Endothelial cell of umbilical vein (primary cell): Measurements from ENCODE around the gene RNF145. TPM values are rescaled to one million over a fixed set of nuclear protein-coding genes. Genes with fewer than 3 reads are reported as not detected.

ENCODE experiments used
- BruUV-seq: library from RNA; stranded (reverse); fragments of 400-500 nt; replicated peaks from 2 replicates; lab custom pipeline; 2021; lab: Mats Ljungman, UMichigan
- CTCF ChIA-PET: fragments of 300-600, 350-600 bp; sonication (Branson Sonifier 250); formaldehyde crosslinking; loops from one replicate; lab custom pipeline; 2021; ENCODE audit warnings: antibody characterized with exemption, inconsistent platforms; lab: Charles Lee
- POLR2A ChIA-PET: fragments of 300-600, 350-600 bp; sonication (Branson Sonifier 250); formaldehyde crosslinking; loops from one replicate; lab custom pipeline; 2021; ENCODE audit warnings: antibody characterized with exemption, inconsistent platforms; lab: Charles Lee
- DNase-seq: peaks from one replicate; pipeline ENCODE4 v3.0.0-alpha.2; 2011; ENCODE audit warnings: low read depth, low spot score
- FAIRE-seq: peaks from 2 replicates; lab custom pipeline; 2011; peaks lifted over from hg19 to GRCh38; lab: Jason Lieb, UNC
- H2AFZ ChIP-seq: 2 replicates; pipeline ENCODE4 v1.6.0; 2012; ENCODE audit warnings: low read depth, low read length, control low read depth, inconsistent platforms
- H3K27ac ChIP-seq: 2 replicates; pipeline ENCODE4 v1.5.1; 2011; ENCODE audit warnings: low read depth, mild to moderate bottlenecking, control low read depth, low read length, moderate library complexity; ENCODE audit not compliant: insufficient read depth
- H3K27me3 ChIP-seq, 2 experiments: 2 replicates each; pipeline versions ENCODE4 v1.6.0 to v1.6.1; 2011; ENCODE audit warnings: low read length in 2 of 2, mixed read lengths in 1 of 2; ENCODE audit not compliant: control insufficient read depth in 2 of 2, insufficient read depth in 2 of 2
- H3K36me3 ChIP-seq, 2 experiments: 2 replicates in 1 of 2; 3 replicates in 1 of 2; pipeline ENCODE4 v1.5.1; 2011; ENCODE audit warnings: low read length in 2 of 2, mild to moderate bottlenecking in 1 of 2, moderate library complexity in 1 of 2; ENCODE audit not compliant: control insufficient read depth in 2 of 2, insufficient read depth in 2 of 2; ENCODE audit errors: extremely low read depth in 1 of 2
- H3K4me1 ChIP-seq: 3 replicates; pipeline ENCODE4 v1.5.1; 2011; ENCODE audit warnings: mild to moderate bottlenecking, low read length; ENCODE audit not compliant: control insufficient read depth, insufficient read depth; ENCODE audit errors: extremely low read depth
- H3K4me2 ChIP-seq: 2 replicates; pipeline ENCODE4 v1.6.1; 2011; ENCODE audit warnings: low read length, control low read depth, mixed read lengths; ENCODE audit not compliant: insufficient read depth
- H3K4me3 ChIP-seq, 3 experiments: fragments of 200-600 bp in 1 of 3; sonication (generic), shearing (Covaris generic) in 1 of 3; replicated peaks in 1 of 3; 2 replicates each; pipeline ENCODE4 v1.5.1; 2011 to 2016; ENCODE audit warnings: control low read depth in 3 of 3, low read length in 3 of 3, mild to moderate bottlenecking in 2 of 3, inconsistent platforms in 1 of 3, low read depth in 1 of 3, moderate library complexity in 1 of 3; ENCODE audit not compliant: insufficient read depth in 1 of 3
- H3K79me2 ChIP-seq: 2 replicates; pipeline ENCODE4 v1.6.0; 2012; ENCODE audit warnings: low read length, inconsistent platforms; ENCODE audit not compliant: control insufficient read depth, insufficient read depth
- H3K9ac ChIP-seq: replicated peaks from 2 replicates; pipeline ENCODE3; 2011; ENCODE audit warnings: low read length, control low read depth; ENCODE audit not compliant: insufficient read depth; ENCODE audit errors: extremely low read depth
- H3K9me1 ChIP-seq: replicated peaks from 3 replicates; pipeline ENCODE4 v1.6.0; 2011; ENCODE audit warnings: mild to moderate bottlenecking, low read length; ENCODE audit not compliant: control insufficient read depth, insufficient read depth; ENCODE audit errors: extremely low read depth
- H3K9me3 ChIP-seq: replicated peaks from 2 replicates; pipeline ENCODE4 v1.5.1; 2012; ENCODE audit warnings: low read length, inconsistent platforms; ENCODE audit not compliant: control insufficient read depth, insufficient read depth
- H4K20me1 ChIP-seq: replicated peaks from 2 replicates; pipeline ENCODE3; 2011; ENCODE audit warnings: mild to moderate bottlenecking, low read length; ENCODE audit not compliant: control insufficient read depth, insufficient read depth; ENCODE audit errors: extremely low read depth
- EZH2 ChIP-seq: IDR thresholded peaks from 2 replicates; pipeline ENCODE4 v1.6.1; 2012; ENCODE audit warnings: borderline replicate concordance, low read depth, mild to moderate bottlenecking, moderate library complexity, low read length, inconsistent platforms; ENCODE audit not compliant: severe bottlenecking
- FOS ChIP-seq: IDR thresholded peaks from 2 replicates; pipeline ENCODE4 v1.6.1; 2011; ENCODE audit warnings: mild to moderate bottlenecking, low read length, moderate library complexity, borderline replicate concordance; ENCODE audit not compliant: insufficient read depth
- GATA2 ChIP-seq: IDR thresholded peaks from 2 replicates; pipeline ENCODE4 v1.7.0; 2011; ENCODE audit warnings: low read depth, mild to moderate bottlenecking, moderate library complexity, mixed read lengths, low read length; ENCODE audit not compliant: insufficient read length, insufficient read depth
- JUN ChIP-seq: IDR thresholded peaks from 2 replicates; pipeline ENCODE4 v1.6.1; 2011; ENCODE audit warnings: borderline replicate concordance, low read depth; ENCODE audit not compliant: insufficient read length, insufficient read depth
- MYC ChIP-seq: IDR thresholded peaks from one replicate; pipeline ENCODE4 v1.6.1; 2011; ENCODE audit warnings: mild to moderate bottlenecking, low read depth, low read length
- POLR2A ChIP-seq: IDR thresholded peaks from 2 replicates; pipeline ENCODE4 v1.6.1; 2012; ENCODE audit warnings: low read depth, mild to moderate bottlenecking, control low read depth, low read length
- POLR2AphosphoS5 ChIP-seq: IDR thresholded peaks from 2 replicates; pipeline ENCODE4 v1.6.1; 2012; ENCODE audit warnings: low read depth, mild to moderate bottlenecking, control low read depth, low read length, moderate library complexity; ENCODE audit not compliant: insufficient read depth
- dilution Hi-C: fragments of 300-500 bp; cut with MboI; formaldehyde crosslinking; loops from one replicate; pipeline ENCODE4 v1.15.0; 2019; ENCODE audit warnings: low sequenced_read_pairs; ENCODE audit not compliant: extremely low pct_ligation_motif_present
- intact Hi-C: fragments of 100-400 bp; cut with micrococcal nuclease; formaldehyde crosslinking; loops from one replicate; pipeline ENCODE4 v1.10.0; 2022
- polyA plus RNA-seq, 4 experiments: library from polyadenylated mRNA; depleted of rRNA in 3 of 4; stranded (reverse) in 3 of 4; unstranded in 1 of 4; fragments of >200 nt; gene quantifications; 2 replicates each; pipeline versions ENCODE4 v1.2.1 to v1.2.3, GENCODE V29; 2011 to 2012; ENCODE audit warnings: missing spikeins in 1 of 4
- total RNA-seq: library from RNA; stranded (reverse); gene quantifications from 2 replicates; pipeline ENCODE4 v1.2.3, GENCODE V29; 2021
- TF ChIP-seq, protein P1 (sequence below): IDR thresholded peaks from 2 replicates; pipeline ENCODE4 v1.6.1; 2011; ENCODE audit not compliant: insufficient read depth, insufficient read length
- TF ChIP-seq, protein P2 (sequence below), 2 donors: IDR thresholded peaks; 1 replicate in 1 of 2; 2 replicates in 1 of 2; pipeline ENCODE4 v1.5.1; 2011; ENCODE audit warnings: low read length in 2 of 2, mild to moderate bottlenecking in 2 of 2, moderate library complexity in 2 of 2, control low read depth in 1 of 2, inconsistent platforms in 1 of 2, low read depth in 1 of 2; ENCODE audit not compliant: insufficient read depth in 1 of 2; ENCODE audit errors: extremely low read depth in 1 of 2

Gene RNF145
- total and polyA plus RNA-seq, 2 donors (not counting 3 experiments of a cell fraction or from before 2014, with no cell fraction given) = 39.4 to 62.3 TPM

DNA sequence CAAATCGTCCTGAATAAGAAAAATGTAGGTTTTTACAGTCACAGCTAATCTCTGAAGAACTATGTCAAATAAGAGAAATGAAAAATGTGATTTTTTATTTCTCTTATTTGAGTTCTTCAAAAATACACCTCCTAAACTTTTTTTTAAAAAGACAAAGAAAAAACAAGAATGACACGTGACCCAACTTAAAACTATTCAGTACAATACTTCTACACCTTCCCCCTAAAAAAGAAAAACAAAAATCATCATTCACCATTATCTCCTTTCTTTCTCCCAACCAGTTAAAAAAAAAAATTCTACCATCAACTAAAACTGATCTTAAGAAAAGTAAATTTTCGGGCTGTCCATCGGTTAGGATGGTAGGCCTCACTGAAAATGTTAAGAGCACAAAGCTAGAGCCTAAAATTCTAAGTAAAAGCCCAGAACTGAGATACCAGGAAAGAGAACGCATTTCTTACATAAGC, 2.1 kb downstream of the RNF145 start:
- DNase-seq = no peak
- intact Hi-C loops = loop anchor here (10.0 kb wide), 1 partner anchor 1188 kb away; no protein-coding TSS in a partner anchor
- FAIRE-seq = no peak
- peaks cover 0 to 2% of the 10 kb centered on the region in 2 experiments for H3K36me3 ChIP-seq
- ChIA-PET CTCF (interaction anchor here (0.7 to 5.0 kb wide), 16 partner anchors 8 to 1258 kb away, joined by 3 to 47 read pairs (median 4); no protein-coding TSS in a partner anchor), POLR2A (interaction anchor here (0.6 kb wide), 1 partner anchor 26 kb away, joined by 4 read pairs; no protein-coding TSS in a partner anchor)
- H3K4me3 ChIP-seq = peak overlapping the region; percentile 88 to 97 (median 95)
- no peaks in the 10 kb centered on the region for H3K9me1 ChIP-seq
- H4K20me1 ChIP-seq = peaks cover 3% of the 10 kb centered on the region
- dilution Hi-C loops = no loop called here
- H3K27me3 ChIP-seq = no peaks in the 10 kb centered on the region
- peaks cover 65% of the 10 kb centered on the region for H3K79me2 ChIP-seq
- H3K9ac ChIP-seq = peak overlapping the region; percentile 90
- no peaks in the 10 kb centered on the region for H3K9me3 ChIP-seq
- peaks cover 26% of the 10 kb centered on the region for H3K4me1 ChIP-seq
- H3K27ac ChIP-seq = peak overlapping the region; percentile 73
- TF ChIP-seq FOS = no peak
- TF ChIP-seq JUN = no peak
- TF ChIP-seq, protein P1, sequence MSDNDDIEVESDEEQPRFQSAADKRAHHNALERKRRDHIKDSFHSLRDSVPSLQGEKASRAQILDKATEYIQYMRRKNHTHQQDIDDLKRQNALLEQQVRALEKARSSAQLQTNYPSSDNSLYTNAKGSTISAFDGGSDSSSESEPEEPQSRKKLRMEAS = no peak
- TF ChIP-seq POLR2A = no peak
- TF ChIP-seq EZH2 = no peak
- TF ChIP-seq MYC = no peak
- TF ChIP-seq, protein P2, sequence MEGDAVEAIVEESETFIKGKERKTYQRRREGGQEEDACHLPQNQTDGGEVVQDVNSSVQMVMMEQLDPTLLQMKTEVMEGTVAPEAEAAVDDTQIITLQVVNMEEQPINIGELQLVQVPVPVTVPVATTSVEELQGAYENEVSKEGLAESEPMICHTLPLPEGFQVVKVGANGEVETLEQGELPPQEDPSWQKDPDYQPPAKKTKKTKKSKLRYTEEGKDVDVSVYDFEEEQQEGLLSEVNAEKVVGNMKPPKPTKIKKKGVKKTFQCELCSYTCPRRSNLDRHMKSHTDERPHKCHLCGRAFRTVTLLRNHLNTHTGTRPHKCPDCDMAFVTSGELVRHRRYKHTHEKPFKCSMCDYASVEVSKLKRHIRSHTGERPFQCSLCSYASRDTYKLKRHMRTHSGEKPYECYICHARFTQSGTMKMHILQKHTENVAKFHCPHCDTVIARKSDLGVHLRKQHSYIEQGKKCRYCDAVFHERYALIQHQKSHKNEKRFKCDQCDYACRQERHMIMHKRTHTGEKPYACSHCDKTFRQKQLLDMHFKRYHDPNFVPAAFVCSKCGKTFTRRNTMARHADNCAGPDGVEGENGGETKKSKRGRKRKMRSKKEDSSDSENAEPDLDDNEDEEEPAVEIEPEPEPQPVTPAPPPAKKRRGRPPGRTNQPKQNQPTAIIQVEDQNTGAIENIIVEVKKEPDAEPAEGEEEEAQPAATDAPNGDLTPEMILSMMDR (IDR thresholded peaks at IDR 0.05; ENCODE audit: extremely low read depth in 1 of 2, insufficient read depth in 1 of 2, low read depth in 1 of 2, low read length in 2 of 2) = no peak
- no peak for TF ChIP-seq POLR2AphosphoS5
- TF ChIP-seq GATA2 = no peak
- no TSS peak for BruUV-seq
- peak overlapping the region; percentile 81 for H3K4me2 ChIP-seq
- H2AFZ ChIP-seq = no peak overlapping the region
